Stimulated activated effector memory CD8-positive, alpha-beta T cell treated with anti-CD3 and anti-CD28 coated beads, Interleukin-12 subunit alpha, Interleukin-12 subunit beta, amount 100 ng/mL, for 72 hours (primary cell): Measurements from ENCODE around the gene TMEM200B.
"Not testable (repeated sequence)": the region's sequence is repeated elsewhere in the genome, so short reads cannot be mapped to it uniquely, and the experiment has no call there.

Experiments
- ATAC-seq: fragments of 150-1000 bp; cut with Tn5 transposase; 2 replicates; pipeline ENCODE4 v1.10.0; 2021
- DNase-seq, 2 donors: peaks; one replicate each; pipeline ENCODE4 v3.0.0; 2021 to 2022; ENCODE audit warnings: low spot score in 2 of 2
- H3K27ac Mint-ChIP-seq: one replicate; pipeline ENCODE4 v1.8.0; 2022; ENCODE audit warnings: mild to moderate bottlenecking, mixed read lengths
- H3K36me3 Mint-ChIP-seq: one replicate; pipeline ENCODE4 v1.8.0; 2022; ENCODE audit warnings: mild to moderate bottlenecking, mixed read lengths
- H3K4me1 Mint-ChIP-seq: one replicate; pipeline ENCODE4 v1.8.0; 2022; ENCODE audit warnings: mixed read lengths
- H3K4me3 Mint-ChIP-seq: one replicate; pipeline ENCODE4 v1.8.0; 2022; ENCODE audit warnings: mild to moderate bottlenecking, mixed read lengths
- H3K9me3 Mint-ChIP-seq: one replicate; pipeline ENCODE4 v1.8.0; 2022; ENCODE audit warnings: mixed read lengths

The TMEM200B gene

GRCh38 chr1:29123053-29123886, 433 bp downstream of the TMEM200B start:
- peak in 1 of 2 donors; percentile 66 for DNase-seq
- Mint-ChIP-seq H3K27ac (no peak overlapping the region), H3K9me3 (no peaks in the 10 kb centered on the region), H3K4me3 (peak overlapping the region; percentile 75), H3K36me3 (peaks cover 15% of the 10 kb centered on the region), H3K4me1 (peaks cover 10% of the 10 kb centered on the region)
- no peak for ATAC-seq

GRCh38 chr1:29122682-29123052, 1.0 kb downstream of the TMEM200B start:
- Mint-ChIP-seq H3K4me3 (peak overlapping the region; percentile 75), H3K9me3 (no peaks in the 10 kb centered on the region), H3K36me3 (peaks cover 21% of the 10 kb centered on the region), H3K27ac (no peak overlapping the region), H3K4me1 (peaks cover 10% of the 10 kb centered on the region)
- no peak for ATAC-seq
- peak in 1 of 2 donors; percentile 57 for DNase-seq

- no peak overlapping the region for H3K27ac Mint-ChIP-seq
- ATAC-seq (no peak), DNase-seq (peak in 1 of 2 donors; percentile 18)
- peaks cover 27% of the 10 kb centered on the region for H3K36me3 Mint-ChIP-seq
- peak overlapping the region; percentile 75 for H3K4me3 Mint-ChIP-seq
- H3K4me1 Mint-ChIP-seq, result peaks cover 10% of the 10 kb centered on the region
- no peaks in the 10 kb centered on the region for H3K9me3 Mint-ChIP-seq
These were observed 1.6 kb downstream of the TMEM200B start for GRCh38 chr1:29121936-29122681.

GRCh38 chr1:29121516-29121935, 2.2 kb downstream of the TMEM200B start:
- DNase-seq (no peak), ATAC-seq (no peak)
- Mint-ChIP-seq H3K36me3 (peaks cover 33% of the 10 kb centered on the region), H3K4me1 (peaks cover 10% of the 10 kb centered on the region), H3K27ac (no peak overlapping the region), H3K9me3 (no peaks in the 10 kb centered on the region), H3K4me3 (peak overlapping the region; percentile 75)

- H3K4me1 Mint-ChIP-seq, result peaks cover 9% of the 10 kb centered on the region
- peak; percentile 45 to 80 for DNase-seq
- H3K4me3 Mint-ChIP-seq, result no peak overlapping the region
- no peak overlapping the region for H3K27ac Mint-ChIP-seq
- peak; percentile 72 for ATAC-seq
- H3K9me3 Mint-ChIP-seq, result no peaks in the 10 kb centered on the region
- peaks cover 38% of the 10 kb centered on the region for H3K36me3 Mint-ChIP-seq
These were observed 2.7 kb downstream of the TMEM200B start for GRCh38 chr1:29120947-29121485.

DNA sequence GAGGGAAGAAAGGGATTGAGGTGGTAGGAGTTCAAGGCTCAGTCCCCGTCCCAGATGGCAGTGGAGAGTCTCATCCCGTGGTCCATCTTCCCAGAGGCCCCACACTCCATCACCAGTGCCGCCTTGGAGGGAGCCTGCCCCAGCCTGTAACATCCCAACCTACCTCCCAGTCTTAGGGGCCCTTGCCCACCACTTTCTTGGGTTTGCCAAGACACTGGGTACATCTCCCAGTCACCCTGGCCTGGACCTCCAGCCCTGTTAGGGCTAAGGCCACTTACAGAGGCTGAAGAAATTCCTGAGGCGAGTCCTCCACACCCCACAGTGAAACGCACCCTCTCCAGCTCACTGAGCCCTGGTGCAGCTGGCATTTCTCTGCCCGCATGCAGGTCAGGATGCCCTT, 3.3 kb downstream of the TMEM200B start:
- DNase-seq (no peak), ATAC-seq (no peak)
- Mint-ChIP-seq H3K4me1 (peaks cover 3% of the 10 kb centered on the region), H3K9me3 (no peaks in the 10 kb centered on the region), H3K4me3 (no peak overlapping the region), H3K27ac (no peak overlapping the region), H3K36me3 (peaks cover 44% of the 10 kb centered on the region)

DNA sequence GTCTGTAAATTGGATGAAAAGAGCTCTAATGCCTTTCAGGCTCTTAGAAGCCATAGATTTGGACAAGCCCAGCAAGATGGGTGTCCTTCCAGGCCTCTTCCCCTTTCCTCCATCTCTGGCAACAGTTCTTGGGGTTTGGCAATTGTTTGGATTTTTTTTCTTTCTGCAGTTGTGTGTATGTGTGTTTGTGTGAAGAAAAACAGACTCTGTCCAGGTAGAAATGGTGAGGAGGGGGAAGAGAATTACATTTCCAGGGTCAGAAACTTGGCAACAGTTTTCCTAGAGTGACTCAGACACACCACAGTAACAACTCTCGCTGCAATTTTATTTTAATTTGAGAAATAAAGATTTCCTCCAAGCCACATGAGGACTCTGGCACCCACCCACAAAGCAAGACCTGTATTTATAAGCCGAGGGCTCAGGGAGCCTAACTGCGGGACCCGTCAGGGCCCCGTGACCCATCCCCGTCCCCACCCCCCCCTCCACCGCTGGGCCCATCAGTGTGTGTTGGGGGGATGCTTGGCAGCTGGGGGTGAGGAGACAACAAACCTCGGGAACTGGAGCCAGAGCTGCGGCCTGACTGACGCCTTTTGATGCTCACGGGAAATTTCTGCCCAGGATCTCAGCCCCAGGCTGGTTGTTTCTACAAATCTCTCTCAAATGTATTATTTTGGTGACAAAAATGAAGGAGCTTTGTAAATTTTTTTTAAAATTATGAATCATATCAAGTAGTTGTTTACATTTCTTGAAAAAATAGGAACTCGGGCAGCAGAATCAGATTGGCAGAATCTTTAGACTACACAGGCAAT, 4.4 kb downstream of the TMEM200B start:
- no peak overlapping the region for H3K27ac Mint-ChIP-seq
- H3K9me3 Mint-ChIP-seq, result no peaks in the 10 kb centered on the region
- H3K36me3 Mint-ChIP-seq, result peaks cover 49% of the 10 kb centered on the region
- no peaks in the 10 kb centered on the region for H3K4me1 Mint-ChIP-seq
- H3K4me3 Mint-ChIP-seq, result no peak overlapping the region
- no peak for ATAC-seq
- no peak for DNase-seq

- DNase-seq (no peak), ATAC-seq (no peak)
- Mint-ChIP-seq H3K9me3 (no peaks in the 10 kb centered on the region), H3K4me1 (peaks cover 6% of the 10 kb centered on the region), H3K4me3 (no peak overlapping the region), H3K36me3 (peaks cover 67% of the 10 kb centered on the region), H3K27ac (no peak overlapping the region)
These were observed 6.3 kb downstream of the TMEM200B start for GRCh38 chr1:29117381-29117780.

- DNase-seq (no peak), ATAC-seq (no peak)
- Mint-ChIP-seq H3K36me3 (peaks cover 94% of the 10 kb centered on the region), H3K4me1 (peaks cover 6% of the 10 kb centered on the region), H3K4me3 (no peak overlapping the region), H3K27ac (no peak overlapping the region), H3K9me3 (no peaks in the 10 kb centered on the region)
These were observed 9.0 kb downstream of the TMEM200B start for GRCh38 chr1:29114654-29115053.

GRCh38 chr1:29113413-29114117, 10.1 kb downstream of the TMEM200B start:
- ATAC-seq (peak; percentile 87), DNase-seq (no peak)
- H3K4me3 Mint-ChIP-seq, result no peak overlapping the region
- H3K4me1 Mint-ChIP-seq, result peaks cover 6% of the 10 kb centered on the region
- H3K36me3 Mint-ChIP-seq, result peaks cover 96% of the 10 kb centered on the region
- H3K9me3 Mint-ChIP-seq, result no peaks in the 10 kb centered on the region
- peak overlapping the region; percentile 13 for H3K27ac Mint-ChIP-seq

DNA sequence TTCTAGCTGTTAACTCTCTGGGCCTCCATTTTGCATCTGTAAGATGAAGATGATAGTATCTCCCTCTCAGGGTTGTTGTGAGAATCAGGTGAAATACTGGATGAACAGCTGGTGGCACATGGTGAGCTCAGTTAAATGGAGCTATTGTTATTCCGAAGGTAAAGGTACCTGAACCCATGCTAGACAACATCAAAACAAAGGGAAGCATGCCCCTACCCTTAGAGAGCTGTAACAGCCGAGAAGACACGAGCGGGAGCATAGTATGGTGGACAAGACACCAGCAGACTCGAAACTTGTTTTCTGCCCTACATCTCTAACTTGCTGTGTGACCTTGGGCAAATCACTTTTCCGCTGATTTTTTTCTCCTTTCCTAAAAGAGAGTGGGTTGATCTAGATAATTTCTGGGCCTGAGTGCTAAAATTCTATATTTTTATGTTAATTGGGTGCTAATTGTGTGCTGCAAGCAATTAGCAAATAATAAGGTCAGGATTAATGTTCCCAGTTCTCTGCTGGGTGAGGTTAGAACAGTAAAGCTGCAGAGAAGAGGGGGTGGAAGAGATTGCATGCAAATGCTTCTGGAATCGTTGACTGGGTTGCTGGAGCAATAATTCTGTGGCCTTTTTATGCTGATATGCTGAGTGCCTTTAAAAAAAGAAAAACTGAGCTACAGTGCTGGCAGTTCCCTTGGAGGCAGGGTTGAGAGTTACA, 10.8 kb downstream of the TMEM200B start:
- ATAC-seq (no peak), DNase-seq (no peak)
- H3K9me3 Mint-ChIP-seq, result no peaks in the 10 kb centered on the region
- peaks cover 89% of the 10 kb centered on the region for H3K36me3 Mint-ChIP-seq
- peaks cover 6% of the 10 kb centered on the region for H3K4me1 Mint-ChIP-seq
- no peak overlapping the region for H3K27ac Mint-ChIP-seq
- H3K4me3 Mint-ChIP-seq, result no peak overlapping the region

DNA sequence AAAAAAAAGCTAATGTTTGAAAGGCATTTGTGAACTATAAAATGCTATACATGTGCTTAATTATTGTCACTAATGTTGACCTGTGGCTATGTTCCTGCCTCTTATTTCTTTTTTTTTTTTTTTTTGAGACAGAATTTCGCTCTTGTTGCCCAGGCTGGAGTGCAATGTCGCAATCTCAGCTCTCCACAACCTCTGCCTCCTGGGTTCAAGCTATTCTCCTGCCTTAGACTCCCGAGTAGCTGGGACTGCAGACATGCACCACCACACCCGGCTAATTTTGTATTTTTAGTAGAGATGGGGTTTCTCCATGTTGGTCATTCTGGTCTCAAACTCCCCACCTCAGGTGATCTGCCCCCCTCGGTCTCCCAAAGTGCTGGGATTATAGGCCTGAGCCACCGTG, 15.7 kb downstream of the TMEM200B start:
- ATAC-seq, H3K9me3 Mint-ChIP-seq, DNase-seq, H3K27ac Mint-ChIP-seq, H3K4me3 Mint-ChIP-seq, H3K4me1 Mint-ChIP-seq: not testable (repeated sequence)
- peaks cover 59% of the 10 kb centered on the region for H3K36me3 Mint-ChIP-seq

- Mint-ChIP-seq H3K9me3 (no peaks in the 10 kb centered on the region), H3K27ac (peak overlapping the region; percentile 56)
These were observed 17.9 kb downstream of the TMEM200B start for GRCh38 chr1:29105822-29106221.

GRCh38 chr1:29100487-29100886, 23.2 kb downstream of the TMEM200B start:
- H3K9me3 Mint-ChIP-seq, result no peaks in the 10 kb centered on the region
- H3K27ac Mint-ChIP-seq, result no peak overlapping the region
- peaks cover 52% of the 10 kb centered on the region for H3K36me3 Mint-ChIP-seq
- H3K4me3 Mint-ChIP-seq, result no peak overlapping the region
- DNase-seq, result no peak
- no peak for ATAC-seq
- H3K4me1 Mint-ChIP-seq, result peaks cover 8% of the 10 kb centered on the region

More at GRCh38 chr1:29105822-29106221, 17.9 kb downstream of the TMEM200B start:
- H3K36me3 Mint-ChIP-seq, result peaks cover 47% of the 10 kb centered on the region
- ATAC-seq (no peak), DNase-seq (no peak)
- H3K4me1 Mint-ChIP-seq, result no peaks in the 10 kb centered on the region
- no peak overlapping the region for H3K4me3 Mint-ChIP-seq
